NCI-H2196 treated with DMSO at 0.1 percent for 48 hours (cell line): Measurements from ENCODE around the gene GARIN5A.
"Not testable (repeated sequence)": the region's sequence is repeated elsewhere in the genome, so short reads cannot be mapped to it uniquely, and the experiment has no call there.

ENCODE experiments used
- DNase-seq: peaks from one replicate; lab custom pipeline; 2025; ENCODE audit not compliant: unreplicated experiment; lab: John Stamatoyannopoulos, UW

GARIN5A gene

GRCh38 chr19:50465986-50466705 is 10.5 kb downstream of the GARIN5A start:
- peak; percentile 27 for DNase-seq

- DNase-seq: no peak
These were observed 11.6 kb downstream of the GARIN5A start for GRCh38 chr19:50465000-50465399.

GRCh38 chr19:50464348-50464747 is 12.3 kb downstream of the GARIN5A start:
- DNase-seq: no peak

- no peak for DNase-seq
These were observed 13.7 kb downstream of the GARIN5A start for GRCh38 chr19:50462970-50463369.

- peak; percentile 62 for DNase-seq
These were observed 15.4 kb downstream of the GARIN5A start for GRCh38 chr19:50461066-50461875.

GRCh38 chr19:50460161-50460765 is 16.4 kb downstream of the GARIN5A start:
- no peak for DNase-seq

- no peak for DNase-seq
These were observed 17.0 kb downstream of the GARIN5A start for GRCh38 chr19:50459638-50460037.

GRCh38 chr19:50459067-50459456 is 17.6 kb downstream of the GARIN5A start:
- no peak for DNase-seq

GRCh38 chr19:50458396-50459066 is 18.1 kb downstream of the GARIN5A start:
- DNase-seq: no peak

GRCh38 chr19:50457300-50457699 is 19.3 kb downstream of the GARIN5A start:
- no peak for DNase-seq

GRCh38 chr19:50455992-50456391 is 20.7 kb downstream of the GARIN5A start:
- DNase-seq: no peak

GRCh38 chr19:50453243-50453642 is 23.4 kb downstream of the GARIN5A start:
- DNase-seq: no peak

- DNase-seq: no peak
These were observed 25.5 kb downstream of the GARIN5A start for GRCh38 chr19:50451223-50451534.

- no peak for DNase-seq
These were observed 26.1 kb downstream of the GARIN5A start for GRCh38 chr19:50450369-50451222.

- no peak for DNase-seq
These were observed 27.3 kb downstream of the GARIN5A start for GRCh38 chr19:50449236-50449899.

GRCh38 chr19:50447750-50448149 is 28.9 kb downstream of the GARIN5A start:
- DNase-seq: no peak

- DNase-seq: no peak
These were observed 29.6 kb downstream of the GARIN5A start for GRCh38 chr19:50447053-50447452.

GRCh38 chr19:50444059-50444458 is 32.6 kb downstream of the GARIN5A start:
- no peak for DNase-seq

GRCh38 chr19:50439130-50439529 is 37.5 kb downstream of the GARIN5A start:
- DNase-seq: not testable (repeated sequence)

- no peak for DNase-seq
These were observed 38.7 kb downstream of the GARIN5A start for GRCh38 chr19:50437862-50438449.
